H1 (cell line): ENCODE results near the gene NMRAL1. TPM values are rescaled to one million over a fixed set of nuclear protein-coding genes. Genes with fewer than 3 reads are reported as not detected.

Experiments used
- CTCF ChIA-PET: fragments of 300-600 bp; sonication (Branson Sonifier 250); formaldehyde crosslinking; loops from one replicate; lab custom pipeline; 2021; ENCODE audit not compliant: partially characterized antibody; lab: Charles Lee
- POLR2A ChIA-PET: fragments of 300-600 bp; sonication (Branson Sonifier 250); formaldehyde crosslinking; loops from one replicate; lab custom pipeline; 2021; ENCODE audit warnings: inconsistent platforms; ENCODE audit not compliant: partially characterized antibody; lab: Charles Lee
- DNase-seq, 2 experiments: peaks; one replicate each; pipeline versions ENCODE4 v3.0.0 to v3.0.0-alpha.2; 2010 to 2022; ENCODE audit warnings: low spot score in 2 of 2, low read depth in 1 of 2, mixed read lengths in 1 of 2
- FAIRE-seq: peaks from 2 replicates; lab custom pipeline; 2011; peaks lifted over from hg19 to GRCh38; lab: Jason Lieb, UNC
- H2AFZ ChIP-seq: 2 replicates; pipeline ENCODE4 v1.8.1; 2012; ENCODE audit warnings: low read length, inconsistent platforms
- H2AK5ac ChIP-seq: 2 replicates; pipeline ENCODE4 v1.6.1; 2013; ENCODE audit warnings: low read depth, low read length
- H2BK120ac ChIP-seq: replicated peaks from 2 replicates; pipeline ENCODE3; 2013; ENCODE audit warnings: low read depth, low read length, inconsistent platforms
- H2BK12ac ChIP-seq: 2 replicates; pipeline ENCODE4 v1.6.1; 2013; ENCODE audit warnings: low read depth, low read length
- H2BK15ac ChIP-seq: 2 replicates; pipeline ENCODE4 v1.6.1; 2013; ENCODE audit warnings: low read length
- H2BK20ac ChIP-seq: 2 replicates; pipeline ENCODE4 v1.6.1; 2013; ENCODE audit warnings: low read length
- H2BK5ac ChIP-seq: 2 replicates; pipeline ENCODE4 v1.6.1; 2013; ENCODE audit warnings: low read depth, low read length
- H3K14ac ChIP-seq: 2 replicates; pipeline ENCODE4 v1.6.1; 2013; ENCODE audit warnings: inconsistent platforms; ENCODE audit not compliant: insufficient read length
- H3K18ac ChIP-seq: 2 replicates; pipeline ENCODE4 v1.6.1; 2013; ENCODE audit warnings: low read length; ENCODE audit errors: extremely low read depth
- H3K23ac ChIP-seq: 2 replicates; pipeline ENCODE4 v1.6.1; 2013; ENCODE audit warnings: inconsistent platforms; ENCODE audit not compliant: insufficient read length
- H3K23me2 ChIP-seq: 2 replicates; pipeline ENCODE4 v1.6.1; 2013; ENCODE audit warnings: low read depth, low read length
- H3K27ac ChIP-seq: 2 replicates; pipeline ENCODE4 v1.6.1; 2011; ENCODE audit warnings: low read depth, low read length, inconsistent platforms
- H3K27me3 ChIP-seq, 4 experiments: replicated peaks in 1 of 4; 1 replicate in 1 of 4; 2 replicates in 3 of 4; pipeline versions ENCODE4 v1.6.1 to v1.8.1; 2011 to 2013; ENCODE audit warnings: low read length in 3 of 4, mild to moderate bottlenecking in 3 of 4, inconsistent platforms in 2 of 4, mixed read lengths in 2 of 4, moderate library complexity in 1 of 4; ENCODE audit not compliant: control insufficient read depth in 3 of 4, insufficient read depth in 3 of 4; ENCODE audit errors: extremely low read depth in 1 of 4
- H3K36me3 ChIP-seq, 4 experiments: 2 replicates each; pipeline versions ENCODE4 v1.6.1 to v1.8.1; 2011 to 2013; ENCODE audit warnings: mild to moderate bottlenecking in 4 of 4, low read length in 3 of 4, moderate library complexity in 2 of 4, control low read depth in 1 of 4, inconsistent platforms in 1 of 4; ENCODE audit not compliant: insufficient read depth in 4 of 4, control insufficient read depth in 2 of 4
- H3K4ac ChIP-seq: replicated peaks from 2 replicates; pipeline ENCODE3; 2013; ENCODE audit warnings: low read length, low read depth, mixed read lengths, inconsistent platforms; ENCODE audit not compliant: insufficient read length
- H3K4me1 ChIP-seq, 4 experiments: replicated peaks in 1 of 4; 1 replicate in 1 of 4; 2 replicates in 3 of 4; pipeline versions ENCODE4 v1.6.1 to v1.8.1; 2011 to 2013; ENCODE audit warnings: low read length in 3 of 4, inconsistent platforms in 2 of 4, mixed read lengths in 1 of 4; ENCODE audit not compliant: insufficient read depth in 4 of 4, control insufficient read depth in 3 of 4
- H3K4me2 ChIP-seq, 2 experiments: 2 replicates each; pipeline versions ENCODE4 v1.6.1 to v1.8.1; 2011 to 2013; ENCODE audit warnings: low read depth in 2 of 2, low read length in 2 of 2, control low read depth in 1 of 2, inconsistent platforms in 1 of 2, mild to moderate bottlenecking in 1 of 2; ENCODE audit not compliant: insufficient read depth in 1 of 2
- H3K4me3 ChIP-seq, 4 experiments: fragments of 200-600, 300-600 bp in 1 of 4; sonication (generic), shearing (Covaris generic), sonication (Bioruptor Twin) in 1 of 4; 2 replicates each; pipeline versions ENCODE4 v1.5.1 to v1.8.1; 2011 to 2016; ENCODE audit warnings: low read length in 4 of 4, low read depth in 3 of 4, control low read depth in 2 of 4, inconsistent platforms in 2 of 4, mild to moderate bottlenecking in 2 of 4, mixed read lengths in 1 of 4, moderate library complexity in 1 of 4; ENCODE audit not compliant: insufficient read depth in 2 of 4; ENCODE audit errors: extremely low read depth in 1 of 4
- H3K56ac ChIP-seq: replicated peaks from 2 replicates; pipeline ENCODE3; 2013; ENCODE audit warnings: low read depth, mild to moderate bottlenecking, mixed read lengths, low read length, inconsistent platforms; ENCODE audit not compliant: insufficient read length
- H3K79me1 ChIP-seq: 2 replicates; pipeline ENCODE4 v1.6.1; 2013; ENCODE audit warnings: low read depth, low read length, control low read depth
- H3K79me2 ChIP-seq, 2 experiments: 2 replicates each; pipeline versions ENCODE4 v1.6.1 to v1.8.1; 2012 to 2013; ENCODE audit warnings: low read length in 2 of 2, mild to moderate bottlenecking in 2 of 2, inconsistent platforms in 1 of 2; ENCODE audit not compliant: insufficient read depth in 2 of 2, control insufficient read depth in 1 of 2
- H3K9ac ChIP-seq, 4 experiments: replicated peaks in 1 of 4; 1 replicate in 1 of 4; 2 replicates in 3 of 4; pipeline versions ENCODE4 v1.6.1 to v1.8.1; 2011 to 2013; ENCODE audit warnings: low read depth in 3 of 4, low read length in 3 of 4, control low read depth in 2 of 4, mild to moderate bottlenecking in 2 of 4, moderate library complexity in 2 of 4, inconsistent platforms in 1 of 4; ENCODE audit errors: extremely low read depth in 1 of 4
- H3K9me3 ChIP-seq, 2 experiments: 2 replicates each; pipeline versions ENCODE4 v1.6.1 to v1.8.1; 2012 to 2013; ENCODE audit warnings: mild to moderate bottlenecking in 2 of 2, moderate library complexity in 2 of 2, control low read depth in 1 of 2, inconsistent platforms in 1 of 2, low read depth in 1 of 2, low read length in 1 of 2, mixed read lengths in 1 of 2; ENCODE audit not compliant: insufficient read depth in 2 of 2
- H4K20me1 ChIP-seq, 2 experiments: replicated peaks in 1 of 2; 2 replicates each; pipeline versions ENCODE3 to v1.8.1; 2011 to 2013; ENCODE audit warnings: inconsistent platforms in 2 of 2, low read length in 2 of 2, mild to moderate bottlenecking in 1 of 2; ENCODE audit not compliant: insufficient read depth in 2 of 2, control insufficient read depth in 1 of 2
- H4K5ac ChIP-seq: 2 replicates; pipeline ENCODE4 v1.6.1; 2013; ENCODE audit warnings: low read length, low read depth, mixed read lengths, inconsistent platforms; ENCODE audit not compliant: insufficient read length
- H4K8ac ChIP-seq: 2 replicates; pipeline ENCODE4 v1.8.0; 2013; ENCODE audit warnings: mild to moderate bottlenecking, moderate library complexity, low read length, inconsistent platforms; ENCODE audit not compliant: insufficient read depth; ENCODE audit errors: extremely low read depth
- H4K91ac ChIP-seq: replicated peaks from 2 replicates; pipeline ENCODE3; 2013; ENCODE audit warnings: low read length, mixed read lengths, inconsistent platforms; ENCODE audit not compliant: insufficient read length
- BACH1 ChIP-seq: IDR thresholded peaks from 2 replicates; pipeline ENCODE4 v1.6.1; 2012; ENCODE audit warnings: low read length, improper control_type of control experiment
- CEBPB ChIP-seq: IDR thresholded peaks from 2 replicates; pipeline ENCODE4 v1.6.1; 2012; ENCODE audit warnings: low read depth, low read length
- CREB1 ChIP-seq: IDR thresholded peaks from 2 replicates; pipeline ENCODE4 v1.6.1; 2012; ENCODE audit warnings: inconsistent platforms
- CTBP2 ChIP-seq: IDR thresholded peaks from 2 replicates; pipeline ENCODE4 v1.7.0; 2011; ENCODE audit warnings: borderline replicate concordance, mild to moderate bottlenecking, moderate library complexity, mixed read lengths, low read length; ENCODE audit not compliant: insufficient read depth, insufficient read length
- EP300 ChIP-seq, 2 experiments: IDR thresholded peaks; 1 replicate in 1 of 2; 2 replicates in 1 of 2; pipeline ENCODE4 v1.6.1; 2011 to 2012; ENCODE audit warnings: low read depth in 2 of 2, low read length in 2 of 2, mild to moderate bottlenecking in 2 of 2, borderline replicate concordance in 1 of 2, inconsistent platforms in 1 of 2, moderate library complexity in 1 of 2
- HDAC2 ChIP-seq, 2 experiments: fragments of 300-600 bp in 1 of 2; sonication (generic) in 1 of 2; IDR thresholded peaks; 2 replicates each; pipeline ENCODE4 v1.6.1; 2011 to 2012; ENCODE audit warnings: low read depth in 2 of 2, low read length in 2 of 2, mild to moderate bottlenecking in 2 of 2, moderate library complexity in 2 of 2, borderline replicate concordance in 1 of 2, inconsistent platforms in 1 of 2
- JUND ChIP-seq: IDR thresholded peaks from 2 replicates; pipeline ENCODE4 v1.6.1; 2011; ENCODE audit warnings: mild to moderate bottlenecking, improper control_type of control experiment, low read length
- KDM4A ChIP-seq: IDR thresholded peaks from one replicate; pipeline ENCODE4 v1.7.1; 2012; ENCODE audit warnings: low read depth, mild to moderate bottlenecking, moderate library complexity, low read length, inconsistent platforms; ENCODE audit not compliant: severe bottlenecking
- NANOG ChIP-seq: IDR thresholded peaks from 2 replicates; pipeline ENCODE4 v1.6.1; 2011; ENCODE audit warnings: low read length, low read depth, mild to moderate bottlenecking, inconsistent platforms; ENCODE audit not compliant: insufficient read depth, poor library complexity, severe bottlenecking
- RFX5 ChIP-seq: IDR thresholded peaks from 2 replicates; pipeline ENCODE4 v1.6.1; 2011; ENCODE audit warnings: low read depth, low read length, improper control_type of control experiment, borderline replicate concordance
- SP1 ChIP-seq: IDR thresholded peaks from 2 replicates; pipeline ENCODE4 v1.6.1; 2011; ENCODE audit warnings: low read depth, low read length
- SP4 ChIP-seq: IDR thresholded peaks from 2 replicates; pipeline ENCODE4 v1.6.1; 2012; ENCODE audit warnings: low read length, inconsistent platforms
- TEAD4 ChIP-seq: IDR thresholded peaks from 2 replicates; pipeline ENCODE4 v1.6.1; 2012; ENCODE audit warnings: low read depth, low read length, inconsistent platforms, mixed read lengths
- YY1 ChIP-seq: IDR thresholded peaks from 2 replicates; pipeline ENCODE4 v1.6.1; 2011; ENCODE audit warnings: low read depth, mild to moderate bottlenecking, low read length
- WGBS, 2 experiments: shearing (Covaris generic) in 1 of 2; methylation state at CpG; one replicate each; pipeline versions ENCODE4 v1.1.6 to v1.1.7; 2013 to 2015; ENCODE audit warnings: low lambda C conversion rate in 2 of 2, mixed read lengths in 2 of 2, inconsistent platforms in 1 of 2, low coverage in 1 of 2, missing lambda C conversion rate in 1 of 2; ENCODE audit not compliant: insufficient replicate concordance in 2 of 2, insufficient coverage in 1 of 2, insufficient read length in 1 of 2; ENCODE audit errors: extremely low coverage in 1 of 2, missing lambda C conversion rate in 1 of 2; 5-methylcytosine and 5-hydroxymethylcytosine counted together
- polyA plus RNA-seq, 7 experiments: library from polyadenylated mRNA; depleted of rRNA in 3 of 7; stranded (reverse) in 5 of 7; unstranded in 2 of 7; fragments of >200 nt in 5 of 7; fragments of 200-250 nt in 2 of 7; gene quantifications; 1 replicate in 5 of 7; 2 replicates in 1 of 7; 4 replicates in 1 of 7; pipeline versions ENCODE4 v1.2.1 to v1.2.3, GENCODE V29; 2011 to 2013; ENCODE audit warnings: missing spikeins in 2 of 7, mixed read lengths in 2 of 7
- total RNA-seq: library from RNA; stranded (reverse); fragmentation: NEBNext Ultra II Directional; extraction: Animal tissue kit (Norgen Biotek cat#: 25700); gene quantifications from 2 replicates; pipeline ENCODE4 v1.2.1, GENCODE V29; 2021

The NMRAL1 gene
- total and polyA plus RNA-seq, 2 of the 8 experiments (the other 6 are each of a cell fraction or from before 2014, with no cell fraction given): 66.8 to 143 TPM

DNA sequence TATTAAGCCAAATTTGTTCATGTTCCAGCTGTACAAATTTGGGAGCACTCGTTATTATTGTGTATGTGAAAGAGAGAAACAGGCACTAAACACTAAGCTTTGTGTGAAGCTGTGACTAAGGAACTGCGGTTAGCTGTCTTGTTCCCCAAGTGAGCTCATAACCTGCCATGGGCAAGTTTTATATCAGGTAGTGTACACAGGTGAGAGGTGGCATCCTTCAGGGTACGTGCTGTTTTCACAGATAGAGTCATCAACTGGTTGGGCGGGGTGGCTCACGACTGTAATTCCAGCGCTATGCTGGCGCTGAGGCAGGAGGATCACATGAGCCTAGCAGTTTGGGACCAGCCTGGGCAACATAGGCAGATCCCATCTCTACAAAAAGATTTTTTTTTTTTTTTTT, 45.9 kb downstream of the NMRAL1 start:
- Histone ChIP-seq H2BK120ac (no peak overlapping the region), H3K18ac (no peak overlapping the region), H3K27me3 (no peaks in the 10 kb centered on the region), H3K14ac (no peak overlapping the region), H4K20me1 (peaks cover 0 to 7% of the 10 kb centered on the region in 2 experiments), H3K79me2 (peaks cover 21 to 35% of the 10 kb centered on the region in 2 experiments), H3K4me2 (no peak overlapping the region), H3K27ac (no peak overlapping the region), H3K23ac (no peak overlapping the region), H3K23me2 (peaks cover 8% of the 10 kb centered on the region), H3K4me1 (peaks cover 0 to 5% (median 2%) of the 10 kb centered on the region in 4 experiments; a peak in 3 of 7 replicates), H2BK12ac (no peak overlapping the region), H3K56ac (no peak overlapping the region), H3K4ac (no peak overlapping the region), H3K4me3 (no peak overlapping the region), H4K91ac (no peak overlapping the region), H3K79me1 (peaks cover 5% of the 10 kb centered on the region; the same call in 1 of the 2 replicates), H2BK15ac (no peak overlapping the region), H3K9me3 (no peaks in the 10 kb centered on the region), H2BK20ac (no peak overlapping the region), H2BK5ac (no peak overlapping the region), H3K9ac (no peak overlapping the region), H2AK5ac (no peak overlapping the region), H3K36me3 (peaks cover 0 to 3% (median 0%) of the 10 kb centered on the region in 4 experiments; a peak in 1 of 8 replicates), H2AFZ (no peak overlapping the region), H4K5ac (no peak overlapping the region), H4K8ac (no peak overlapping the region)
- TF ChIP-seq BACH1 (no peak), YY1 (no peak), CEBPB (no peak), KDM4A (no peak), RFX5 (no peak), SP4 (no peak), SP1 (no peak), TEAD4 (no peak), EP300 (IDR thresholded peaks at IDR 0.05; ENCODE audit: borderline replicate concordance in 1 of 2, low read depth in 2 of 2, low read length in 2 of 2) (no peak), CTBP2 (no peak), NANOG (no peak), CREB1 (no peak), HDAC2 (IDR thresholded peaks at IDR 0.05; ENCODE audit: borderline replicate concordance in 1 of 2, low read depth in 2 of 2, low read length in 2 of 2) (no peak), JUND (no peak)
- POLR2A ChIA-PET: interaction anchor here (0.8 to 1.7 kb wide), 5 partner anchors 23 to 43 kb away, joined by 3 to 8 read pairs (median 4); no protein-coding TSS in a partner anchor
- FAIRE-seq: no peak
- no peak for DNase-seq
- WGBS, 2 experiments: 90% methylated on average over 7 of the region's 7 CpGs; no CpG with 5 or more reads in 1 of the 2 experiments
- CTCF ChIA-PET: interaction anchor here (0.7 to 1.0 kb wide), 4 partner anchors 19 to 49 kb away, joined by 3 to 4 read pairs (median 3); no protein-coding TSS in a partner anchor
